ENCODE measurements around the gene PDE4D. TPM values are rescaled to one million over a fixed set of nuclear protein-coding genes. Genes with fewer than 3 reads are reported as not detected.

PDE4D gene
- total and polyA plus RNA-seq, 10 of the 15 experiments (the other 5 are each of a cell fraction or from before 2014, with no cell fraction given) = 0.87 to 4.1 (median 2.2) TPM

- TF ChIP-seq CUX1 (IDR thresholded peaks at IDR 0.05; ENCODE audit: insufficient replicate concordance, low read depth, low read length) (no peak), JUND (IDR thresholded peaks at IDR 0.05; ENCODE audit: low read depth, low read length) (no peak), CHD1 (IDR thresholded peaks at IDR 0.05; ENCODE audit: low read depth, low read length) (no peak), ASH2L (IDR thresholded peaks at IDR 0.05; ENCODE audit: borderline replicate concordance, low read depth) (no peak), EGR1 (IDR thresholded peaks at IDR 0.05; ENCODE audit: borderline replicate concordance in 1 of 2, low read depth in 2 of 2, low read length in 2 of 2) (no peak)
Measured at GRCh38 chr5:59199868-59200267, 693.7 kb downstream of the PDE4D start (continued).

- no peak overlapping the region for H3K27ac ChIP-seq (ENCODE audit: control insufficient read depth, insufficient read depth)
- ATAC-seq (no peak), FAIRE-seq (no peak), DNase-seq (ENCODE audit: low read depth, low spot score) (no peak)
- no peaks in the 10 kb centered on the region for H3K79me2 ChIP-seq (ENCODE audit: control insufficient read depth, insufficient read depth, low read length)
- H4K20me1 ChIP-seq (ENCODE audit: control insufficient read depth, insufficient read depth) = no peaks in the 10 kb centered on the region
- SMC1A ChIA-PET (ENCODE audit: uncharacterized antibody, unreplicated experiment) = no interaction called here
- BruUV-seq (replicated peaks) = no TSS peak
- in situ Hi-C loops (cut with MboI) = loop anchor here (25.0 kb wide), 1 partner anchor 463 kb away; no protein-coding TSS in a partner anchor
- no peak overlapping the region for H3K4me3 ChIP-seq
- RAD21 ChIA-PET (ENCODE audit: unreplicated experiment) = no interaction called here
- no peaks in the 10 kb centered on the region for H3K4me1 ChIP-seq (ENCODE audit: control insufficient read depth, insufficient read depth, low read length)
- CTCF ChIA-PET = interaction anchor here (1.1 kb wide), 1 partner anchor 184 kb away, joined by 3 read pairs; no protein-coding TSS in a partner anchor
- no peak overlapping the region for H2AFZ ChIP-seq (ENCODE audit: control insufficient read depth, low read depth, low read length)
- H3K9me3 ChIP-seq (replicated peaks; ENCODE audit: control insufficient read depth, insufficient read depth, low read length) = no peaks in the 10 kb centered on the region
- intact Hi-C loops (cut with micrococcal nuclease; ENCODE audit: unreplicated experiment) = no loop called here
- TF ChIP-seq ATF3 (IDR thresholded peaks at IDR 0.05; ENCODE audit: borderline replicate concordance, extremely low read depth, low read depth, low read length) = no peak
- POLR2A ChIA-PET = no interaction called here
- H3K27me3 ChIP-seq (replicated peaks in 1 of 2; ENCODE audit: control insufficient read depth in 2 of 2, insufficient read depth in 2 of 2, low read length in 1 of 2) = no peaks in the 10 kb centered on the region; a peak in 1 of 4 replicates
- no peak overlapping the region for H3K4me2 ChIP-seq (ENCODE audit: control insufficient read depth, insufficient read depth)
- no peak overlapping the region for H3K9ac ChIP-seq (ENCODE audit: control insufficient read depth, insufficient read depth, low read length)
- WGBS (ENCODE audit: insufficient coverage, insufficient replicate concordance, low lambda C conversion rate, missing lambda C conversion rate) = 65% methylated on average over 1 of the region's 1 CpG
- H3K36me3 ChIP-seq (ENCODE audit: control insufficient read depth in 2 of 2, insufficient read depth in 2 of 2, low read length in 1 of 2) = no peaks in the 10 kb centered on the region
Measured at GRCh38 chr5:59198832-59199231, 694.7 kb downstream of the PDE4D start.

Measured in GM12878 (cell line).